CD4-positive, alpha-beta memory T cell (primary cell): ENCODE data around the gene RABGAP1L. TPM values are rescaled to one million over a fixed set of nuclear protein-coding genes. Genes with fewer than 3 reads are reported as not detected.

ENCODE experiments used
- CTCF ChIA-PET: fragments of 350-600 bp; sonication (Branson Sonifier 250); formaldehyde crosslinking; loops from one replicate; lab custom pipeline; 2021; ENCODE audit warnings: inconsistent platforms; ENCODE audit not compliant: partially characterized antibody; lab: Charles Lee
- POLR2A ChIA-PET: fragments of 350-600 bp; sonication (Branson Sonifier 250); formaldehyde crosslinking; loops from one replicate; lab custom pipeline; 2021; ENCODE audit not compliant: partially characterized antibody; lab: Charles Lee
- DNase-seq, 5 donors: peaks; one replicate each; pipeline versions ENCODE4 v3.0.0 to v3.0.0-alpha.2; 2020 to 2022; ENCODE audit warnings: mixed read lengths in 1 of 5
- H3K27ac ChIP-seq: one replicate; pipeline ENCODE4 v1.7.0; 2013; ENCODE audit warnings: low read depth, low read length
- H3K27me3 ChIP-seq: 2 replicates; pipeline ENCODE4 v1.7.0; 2013; ENCODE audit warnings: mild to moderate bottlenecking, low read length, moderate library complexity; ENCODE audit not compliant: insufficient read depth
- H3K36me3 ChIP-seq: 2 replicates; pipeline ENCODE4 v1.7.0; 2013; ENCODE audit warnings: mild to moderate bottlenecking, low read length, moderate library complexity; ENCODE audit not compliant: insufficient read depth
- H3K4me1 ChIP-seq: 2 replicates; pipeline ENCODE4 v1.7.0; 2013; ENCODE audit warnings: mild to moderate bottlenecking, low read length, moderate library complexity; ENCODE audit not compliant: insufficient read depth
- H3K4me3 ChIP-seq, 2 donors: one replicate each; pipeline ENCODE4 v1.7.0; 2013; ENCODE audit warnings: low read length in 2 of 2, mild to moderate bottlenecking in 1 of 2
- H3K9me3 ChIP-seq, 2 donors: one replicate each; pipeline ENCODE4 v1.7.0; 2013; ENCODE audit warnings: low read length in 2 of 2, control low read depth in 1 of 2; ENCODE audit not compliant: control insufficient read depth in 1 of 2
- H3K27ac Mint-ChIP-seq, 7 donors: one replicate each; pipeline ENCODE4 v1.8.0; 2020 to 2021; ENCODE audit warnings: mixed read lengths in 7 of 7, mild to moderate bottlenecking in 6 of 7, inconsistent platforms in 3 of 7, moderate library complexity in 3 of 7
- H3K27me3 Mint-ChIP-seq, 2 donors: one replicate each; pipeline ENCODE4 v1.8.0; 2020 to 2021; ENCODE audit warnings: mixed read lengths in 2 of 2
- H3K36me3 Mint-ChIP-seq, 2 donors: one replicate each; pipeline ENCODE4 v1.8.0; 2020 to 2021; ENCODE audit warnings: mixed read lengths in 2 of 2, inconsistent platforms in 1 of 2, mild to moderate bottlenecking in 1 of 2
- H3K4me1 Mint-ChIP-seq, 4 donors: one replicate each; pipeline ENCODE4 v1.8.0; 2020 to 2021; ENCODE audit warnings: mixed read lengths in 4 of 4, mild to moderate bottlenecking in 1 of 4
- H3K4me3 Mint-ChIP-seq, 8 donors: one replicate each; pipeline ENCODE4 v1.8.0; 2020 to 2021; ENCODE audit warnings: mixed read lengths in 8 of 8, mild to moderate bottlenecking in 7 of 8, moderate library complexity in 6 of 8, inconsistent platforms in 3 of 8
- H3K9me3 Mint-ChIP-seq, 8 donors: one replicate each; pipeline ENCODE4 v1.8.0; 2020 to 2021; ENCODE audit warnings: mixed read lengths in 8 of 8, mild to moderate bottlenecking in 5 of 8, inconsistent platforms in 3 of 8, moderate library complexity in 1 of 8
- intact Hi-C: fragments of 100-400 bp; cut with micrococcal nuclease; formaldehyde crosslinking; loops from one replicate; pipeline ENCODE4 v1.15.1; 2023
- polyA plus RNA-seq, 2 donors: library from polyadenylated mRNA; unstranded; fragments of 300-500 nt; fragmentation: Illumina TruSeq; gene quantifications; one replicate each; pipeline ENCODE4 v1.2.3, GENCODE V29; 2021
- total RNA-seq, 2 experiments: library from RNA; stranded (reverse); gene quantifications; one replicate each; pipeline ENCODE4 v1.2.3, GENCODE V29; 2021

The RABGAP1L gene
- total and polyA plus RNA-seq, 4 experiments from 2014 or later: 75.7 to 114 (median 96.8) TPM

DNA sequence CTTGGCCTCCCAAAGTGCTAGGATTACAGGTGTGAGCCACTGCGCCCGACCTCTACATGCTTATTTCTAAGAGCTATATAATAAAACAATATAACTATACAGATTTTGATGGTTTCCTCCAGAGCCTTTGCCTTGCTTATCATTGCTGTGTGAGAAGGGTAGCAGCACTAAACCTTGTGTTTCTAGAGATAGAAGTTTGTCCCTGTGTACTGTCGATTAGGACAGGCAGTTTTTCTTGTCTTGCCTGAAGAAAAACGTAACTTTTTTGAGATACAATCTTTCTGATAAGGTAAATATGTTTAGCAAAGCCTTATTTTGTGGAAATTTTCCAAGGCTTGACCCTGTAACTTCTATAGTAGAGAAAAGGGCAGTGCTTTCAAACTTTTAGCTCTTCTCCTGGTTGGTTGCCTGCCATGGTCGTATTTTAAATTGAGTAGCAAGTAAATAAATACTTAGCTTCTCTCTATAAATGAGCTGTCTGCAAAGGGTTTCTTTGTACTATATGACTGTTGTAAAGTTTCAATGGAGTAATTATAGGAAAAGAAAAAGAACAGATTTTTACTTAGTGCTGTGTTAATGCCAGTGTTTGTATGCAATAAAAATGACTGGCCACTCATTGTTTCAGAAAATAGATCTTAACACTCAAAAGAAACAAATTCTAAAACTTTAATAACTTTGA is 754.0 kb downstream of the RABGAP1L start:
- Mint-ChIP-seq H3K9me3 (no peaks in the 10 kb centered on the region), H3K4me3 (no peak overlapping the region), H3K4me1 (peaks cover 29 to 46% (median 35%) of the 10 kb centered on the region in 4 donors), H3K36me3 (no peaks in the 10 kb centered on the region), H3K27me3 (no peaks in the 10 kb centered on the region), H3K27ac (peak overlapping the region in 4 of 7 donors; percentile 37 to 70 (median 54))
- Histone ChIP-seq H3K27ac (no peak overlapping the region), H3K9me3 (no peaks in the 10 kb centered on the region), H3K4me3 (no peak overlapping the region), H3K36me3 (no peaks in the 10 kb centered on the region), H3K27me3 (no peaks in the 10 kb centered on the region), H3K4me1 (peaks cover 20% of the 10 kb centered on the region)
- intact Hi-C loops: loop anchor here (5.0 kb wide), 1 partner anchor 49 kb away; no protein-coding TSS in a partner anchor
- DNase-seq: no peak
- POLR2A ChIA-PET: interaction anchor here (0.9 to 1.1 kb wide), 2 partner anchors 86 to 113 kb away, joined by 3 read pairs; no protein-coding TSS in a partner anchor
- CTCF ChIA-PET: interaction anchor here (0.9 kb wide), 1 partner anchor 71 kb away, joined by 3 read pairs; no protein-coding TSS in a partner anchor

DNA sequence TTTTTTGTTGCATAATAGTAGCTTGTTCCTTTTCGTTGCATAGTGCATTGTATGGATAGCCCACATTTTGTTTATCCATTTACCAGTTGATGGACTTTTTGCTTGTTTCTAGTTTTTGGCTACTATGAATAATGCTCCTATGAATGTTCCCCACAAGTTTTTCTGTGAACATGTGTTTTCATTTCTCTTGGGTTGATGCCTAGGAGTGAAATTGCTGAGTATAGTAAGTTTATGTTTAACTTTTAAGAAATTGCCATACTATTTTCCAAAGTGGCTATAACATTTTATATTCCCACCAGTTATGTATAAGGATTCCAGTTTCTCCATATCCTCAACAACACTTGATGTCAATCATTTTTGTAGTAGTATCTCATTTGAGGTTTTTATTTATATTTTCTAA is 755.7 kb downstream of the RABGAP1L start:
- intact Hi-C loops: loop anchor here (5.0 kb wide), 2 partner anchors 33 to 47 kb away; no protein-coding TSS in a partner anchor
- Mint-ChIP-seq H3K9me3 (peaks cover 0 to 2% (median 0%) of the 10 kb centered on the region in 8 donors), H3K4me1 (peaks cover 22 to 37% (median 29%) of the 10 kb centered on the region in 4 donors), H3K36me3 (peaks cover 1 to 3% of the 10 kb centered on the region in 2 donors), H3K4me3 (peak overlapping the region in 1 of 8 donors; percentile 35), H3K27ac (peak overlapping the region in 1 of 7 donors; percentile 54), H3K27me3 (no peaks in the 10 kb centered on the region)
- DNase-seq: no peak
- CTCF ChIA-PET: no interaction called here
- H3K4me1 ChIP-seq: peaks cover 11% of the 10 kb centered on the region
- no peaks in the 10 kb centered on the region for H3K36me3 ChIP-seq
- H3K9me3 ChIP-seq: no peaks in the 10 kb centered on the region
- H3K4me3 ChIP-seq: no peak overlapping the region
- H3K27me3 ChIP-seq: no peaks in the 10 kb centered on the region
- H3K27ac ChIP-seq: no peak overlapping the region
- POLR2A ChIA-PET: no interaction called here

DNA sequence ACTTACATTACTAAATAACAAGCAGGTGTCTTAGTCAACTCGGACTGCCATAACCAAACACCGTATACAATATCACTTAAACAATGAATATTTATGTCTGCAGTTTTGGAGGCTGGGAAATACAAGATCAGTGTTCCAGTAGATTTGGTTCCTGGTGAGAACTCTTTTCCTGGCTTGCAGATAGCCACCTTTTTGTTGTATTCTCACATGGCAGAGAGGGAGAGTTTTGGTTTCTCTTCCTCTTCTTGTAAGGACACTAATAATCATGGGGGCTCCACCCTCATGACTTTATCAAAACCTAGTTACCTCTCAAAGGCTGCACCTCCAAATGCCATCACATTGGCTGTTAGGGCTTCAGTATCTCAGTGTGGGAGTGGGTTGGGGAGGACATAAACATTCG is 757.5 kb downstream of the RABGAP1L start:
- peak overlapping the region in 1 of 2 donors; percentile 12 for H3K4me3 ChIP-seq

DNA sequence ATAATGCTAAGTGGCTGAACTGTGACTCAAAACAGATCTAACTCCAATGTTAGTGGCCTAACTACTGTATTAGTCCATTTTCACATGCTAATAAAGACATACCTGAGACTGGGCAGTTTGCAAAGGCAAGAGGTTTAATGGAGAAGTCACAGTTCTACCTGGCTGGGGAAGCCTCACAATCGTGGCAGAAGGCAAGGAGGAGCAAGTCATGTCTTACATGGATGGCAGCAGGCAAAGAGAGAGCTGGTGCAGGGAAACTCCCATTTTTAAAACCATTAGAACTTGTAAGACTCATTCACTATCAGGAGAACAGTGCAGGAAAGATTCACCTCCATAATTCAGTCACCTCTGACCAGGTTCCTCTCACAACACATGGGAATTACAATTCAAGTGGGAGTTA is 760.8 kb downstream of the RABGAP1L start:
- H3K9me3 Mint-ChIP-seq: peaks cover 0 to 7% (median 3%) of the 10 kb centered on the region in 8 donors
- no peaks in the 10 kb centered on the region for H3K36me3 ChIP-seq
- peaks cover 8 to 23% (median 14%) of the 10 kb centered on the region in 4 donors for H3K4me1 Mint-ChIP-seq
- no peak for DNase-seq
- no peaks in the 10 kb centered on the region for H3K27me3 Mint-ChIP-seq
- no peak overlapping the region for H3K4me3 Mint-ChIP-seq
- peaks cover 10% of the 10 kb centered on the region in 2 donors for H3K36me3 Mint-ChIP-seq
- no peaks in the 10 kb centered on the region for H3K9me3 ChIP-seq
- H3K4me1 ChIP-seq: peaks cover 7% of the 10 kb centered on the region
- ChIA-PET CTCF (no interaction called here), POLR2A (no interaction called here)
- intact Hi-C loops: no loop called here
- H3K27me3 ChIP-seq: no peaks in the 10 kb centered on the region
- no peak overlapping the region for H3K4me3 ChIP-seq
- peak overlapping the region in 2 of 7 donors; percentile 32 to 42 for H3K27ac Mint-ChIP-seq
- no peak overlapping the region for H3K27ac ChIP-seq

More for the DNA sequence above, 757.5 kb downstream of the RABGAP1L start:
- Histone ChIP-seq H3K4me1 (peaks cover 7% of the 10 kb centered on the region), H3K27me3 (no peaks in the 10 kb centered on the region), H3K27ac (no peak overlapping the region), H3K36me3 (no peaks in the 10 kb centered on the region), H3K9me3 (no peaks in the 10 kb centered on the region)
- Mint-ChIP-seq H3K27ac (peak overlapping the region in 6 of 7 donors; percentile 20 to 82 (median 39)), H3K4me3 (peak overlapping the region; percentile 43 to 71 (median 58)), H3K27me3 (no peaks in the 10 kb centered on the region), H3K4me1 (peaks cover 15 to 30% (median 26%) of the 10 kb centered on the region in 4 donors), H3K36me3 (peaks cover 4 to 6% of the 10 kb centered on the region in 2 donors), H3K9me3 (peaks cover 0 to 3% (median under 1%) of the 10 kb centered on the region in 8 donors)
- intact Hi-C loops: loop anchor here (5.0 kb wide), 1 partner anchor 35 kb away; no protein-coding TSS in a partner anchor
- ChIA-PET CTCF (no interaction called here), POLR2A (no interaction called here)
- DNase-seq: no peak

DNA sequence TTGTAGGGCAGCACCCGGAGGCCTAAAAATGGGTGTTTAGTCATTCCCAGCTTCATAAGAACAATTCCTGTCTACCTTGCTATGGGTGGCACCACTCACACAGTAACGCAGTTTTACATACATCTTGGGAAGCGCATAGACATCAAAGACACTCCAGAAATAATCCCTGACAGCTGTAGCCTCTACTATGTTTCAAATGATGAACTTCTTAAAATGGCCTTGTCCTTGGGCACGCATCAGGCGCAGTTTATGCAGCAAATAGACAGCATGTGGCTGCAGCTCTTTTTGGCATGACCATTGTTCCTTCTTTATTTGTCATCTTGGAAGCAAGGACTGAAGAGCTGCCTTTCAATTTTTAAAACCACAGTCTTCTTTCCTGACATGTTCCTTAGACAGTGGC is 762.8 kb downstream of the RABGAP1L start:
- intact Hi-C loops: no loop called here
- Mint-ChIP-seq H3K4me3 (no peak overlapping the region), H3K27me3 (no peaks in the 10 kb centered on the region), H3K27ac (no peak overlapping the region), H3K36me3 (peaks cover 14 to 17% of the 10 kb centered on the region in 2 donors), H3K9me3 (peaks cover 2 to 8% (median 6%) of the 10 kb centered on the region in 8 donors), H3K4me1 (peaks cover under 1 to 11% (median 3%) of the 10 kb centered on the region in 4 donors)
- no peak for DNase-seq
- Histone ChIP-seq H3K4me3 (no peak overlapping the region), H3K9me3 (no peaks in the 10 kb centered on the region), H3K27ac (no peak overlapping the region), H3K27me3 (no peaks in the 10 kb centered on the region), H3K36me3 (no peaks in the 10 kb centered on the region), H3K4me1 (no peaks in the 10 kb centered on the region)
- POLR2A ChIA-PET: interaction anchor here (0.6 kb wide), 1 partner anchor 13 kb away, joined by 3 read pairs; no protein-coding TSS in a partner anchor
- CTCF ChIA-PET: no interaction called here

DNA sequence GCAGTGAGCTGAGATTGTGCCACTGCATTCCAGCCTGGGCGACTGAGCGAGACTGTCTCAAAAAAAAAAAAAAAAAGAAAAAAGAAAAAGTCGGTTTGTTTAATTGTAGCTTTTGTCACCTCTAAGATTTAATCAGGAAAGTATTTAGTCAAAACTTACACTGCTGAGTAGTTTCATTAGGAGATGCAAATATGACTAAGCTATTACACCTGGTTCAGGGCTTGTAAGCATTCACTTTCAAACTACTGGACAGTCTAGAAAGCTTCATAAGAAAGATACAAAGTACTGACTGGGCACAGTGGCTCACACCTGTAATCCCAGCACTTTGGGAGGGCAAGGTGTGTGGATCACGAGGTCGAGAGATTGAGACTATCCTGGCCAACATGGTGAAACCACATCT is 764.5 kb downstream of the RABGAP1L start:
- intact Hi-C loops: no loop called here
- H3K4me1 Mint-ChIP-seq: peaks cover 0 to 11% (median 6%) of the 10 kb centered on the region in 4 donors
- no peak overlapping the region for H3K27ac Mint-ChIP-seq
- CTCF ChIA-PET: interaction anchor here (1.3 kb wide), 1 partner anchor 125 kb away, joined by 3 read pairs; no protein-coding TSS in a partner anchor
- Histone ChIP-seq H3K27ac (no peak overlapping the region), H3K9me3 (no peaks in the 10 kb centered on the region), H3K4me3 (no peak overlapping the region), H3K36me3 (no peaks in the 10 kb centered on the region), H3K4me1 (no peaks in the 10 kb centered on the region), H3K27me3 (no peaks in the 10 kb centered on the region)
- POLR2A ChIA-PET: interaction anchor here (0.7 kb wide), 1 partner anchor 42 kb away, joined by 3 read pairs; no protein-coding TSS in a partner anchor
- no peak for DNase-seq
- no peak overlapping the region for H3K4me3 Mint-ChIP-seq
- H3K9me3 Mint-ChIP-seq: peaks cover 2 to 8% (median 6%) of the 10 kb centered on the region in 8 donors
- H3K27me3 Mint-ChIP-seq: no peaks in the 10 kb centered on the region
- H3K36me3 Mint-ChIP-seq: peaks cover 17 to 20% of the 10 kb centered on the region in 2 donors

DNA sequence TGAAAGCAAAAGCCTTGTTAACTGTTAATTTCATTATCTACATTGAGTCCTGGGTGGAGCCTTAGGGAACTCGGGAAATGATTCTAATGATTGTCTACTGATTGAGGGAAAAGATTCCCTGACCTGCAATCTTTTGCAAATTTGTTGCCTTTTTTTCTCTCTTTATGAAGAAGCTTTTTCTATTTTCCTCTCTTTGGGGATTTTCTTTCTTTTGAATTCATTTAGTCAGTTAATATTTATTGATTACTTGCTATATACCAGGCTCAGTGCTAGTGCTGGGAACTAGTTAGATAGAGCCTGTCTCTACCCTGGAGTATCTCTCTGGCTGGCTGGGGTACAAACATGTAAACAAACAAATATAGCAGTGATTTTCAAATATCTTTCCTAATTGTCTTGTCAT is 769.2 kb downstream of the RABGAP1L start:
- H3K9me3 ChIP-seq: no peaks in the 10 kb centered on the region
- ChIA-PET POLR2A (no interaction called here), CTCF (no interaction called here)
- Mint-ChIP-seq H3K9me3 (peaks cover 0 to 8% (median 4%) of the 10 kb centered on the region in 8 donors), H3K27ac (peak overlapping the region in 1 of 7 donors; percentile 5), H3K27me3 (no peaks in the 10 kb centered on the region), H3K4me3 (no peak overlapping the region), H3K4me1 (peaks cover 4 to 13% (median 6%) of the 10 kb centered on the region in 4 donors), H3K36me3 (peaks cover 12 to 16% of the 10 kb centered on the region in 2 donors)
- H3K4me1 ChIP-seq: no peaks in the 10 kb centered on the region
- H3K27me3 ChIP-seq: no peaks in the 10 kb centered on the region
- no peak overlapping the region for H3K4me3 ChIP-seq
- intact Hi-C loops: no loop called here
- no peak for DNase-seq
- no peak overlapping the region for H3K27ac ChIP-seq
- no peaks in the 10 kb centered on the region for H3K36me3 ChIP-seq
